GM23338 (cell line): Measurements from ENCODE around the gene TP53BP1.

Source experiments
- CREB1 ChIP-seq: fragments of 250-450 bp; sonication (Bioruptor Pico); IDR thresholded peaks from 2 replicates; pipeline ENCODE4 v1.5.0; 2020; ENCODE audit warnings: low read depth, mild to moderate bottlenecking, moderate library complexity
- CTCF ChIP-seq, 2 experiments: fragments of 200-600 bp in 1 of 2; sonication (generic) in 1 of 2; conservative IDR thresholded peaks; 2 replicates each; pipeline versions ENCODE4 v1.5.1 to v1.6.1; 2016 to 2017; ENCODE audit warnings: antibody characterized with exemption in 2 of 2, low read depth in 2 of 2, mild to moderate bottlenecking in 2 of 2, moderate library complexity in 1 of 2
- EZH2 ChIP-seq: fragments of 200-600 bp; sonication (generic); IDR thresholded peaks from one replicate; pipeline ENCODE4 v1.8.0; 2017; ENCODE audit warnings: antibody characterized with exemption, mild to moderate bottlenecking, low read depth; ENCODE audit not compliant: unreplicated experiment
- EZH2phosphoT487 ChIP-seq: fragments of 200-600 bp; sonication (generic); IDR thresholded peaks from one replicate; pipeline ENCODE4 v1.8.1; 2018; ENCODE audit warnings: antibody characterized with exemption; ENCODE audit not compliant: unreplicated experiment
- JUNB ChIP-seq: IDR thresholded peaks from one replicate; pipeline ENCODE4 v1.6.1; 2016; ENCODE audit warnings: antibody characterized with exemption; ENCODE audit not compliant: unreplicated experiment
- NANOG ChIP-seq: IDR thresholded peaks from 2 replicates; pipeline ENCODE4 v1.6.1; 2016; ENCODE audit warnings: antibody characterized with exemption, borderline replicate concordance
- POLR2AphosphoS5 ChIP-seq: IDR thresholded peaks from 2 replicates; pipeline ENCODE4 v1.6.1; 2016; ENCODE audit warnings: antibody characterized with exemption, low read depth
- REST ChIP-seq: IDR thresholded peaks from one replicate; pipeline ENCODE4 v1.6.1; 2018; ENCODE audit warnings: antibody characterized with exemption; ENCODE audit not compliant: unreplicated experiment
- STAT1 ChIP-seq: IDR thresholded peaks from one replicate; pipeline ENCODE4 v1.6.1; 2016; ENCODE audit warnings: antibody characterized with exemption; ENCODE audit not compliant: unreplicated experiment

GRCh38 chr15:43518197-43518761, 25.3 kb upstream of the TP53BP1 start:
- TF ChIP-seq NANOG: no peak
- TF ChIP-seq CTCF (conservative IDR thresholded peaks at IDR 0.05; ENCODE audit: low read depth in 2 of 2): no peak
- TF ChIP-seq EZH2: no peak
- TF ChIP-seq POLR2AphosphoS5: no peak
- no peak for TF ChIP-seq EZH2phosphoT487
- 0 out of 2 replicates have a peak, but pooled peaks have one; percentile 7 for TF ChIP-seq CREB1 (CRISPR knock-in tag)
- no peak for TF ChIP-seq REST
- no peak for TF ChIP-seq JUNB
- TF ChIP-seq STAT1: no peak
